Endothelial cell of umbilical vein (primary cell): ENCODE measurements around the gene AGPAT1. TPM values are rescaled to one million over a fixed set of nuclear protein-coding genes. Genes with fewer than 3 reads are reported as not detected.

Source experiments
- BruUV-seq: library from RNA; stranded (reverse); fragments of 400-500 nt; replicated peaks from 2 replicates; lab custom pipeline; 2021; lab: Mats Ljungman, UMichigan
- CTCF ChIA-PET: fragments of 300-600, 350-600 bp; sonication (Branson Sonifier 250); formaldehyde crosslinking; loops from one replicate; lab custom pipeline; 2021; ENCODE audit warnings: antibody characterized with exemption, inconsistent platforms; lab: Charles Lee
- POLR2A ChIA-PET: fragments of 300-600, 350-600 bp; sonication (Branson Sonifier 250); formaldehyde crosslinking; loops from one replicate; lab custom pipeline; 2021; ENCODE audit warnings: antibody characterized with exemption, inconsistent platforms; lab: Charles Lee
- DNase-seq: peaks from one replicate; pipeline ENCODE4 v3.0.0-alpha.2; 2011; ENCODE audit warnings: low read depth, low spot score
- FAIRE-seq: peaks from 2 replicates; lab custom pipeline; 2011; peaks lifted over from hg19 to GRCh38; lab: Jason Lieb, UNC
- H2AFZ ChIP-seq: 2 replicates; pipeline ENCODE4 v1.6.0; 2012; ENCODE audit warnings: low read depth, low read length, control low read depth, inconsistent platforms
- H3K27ac ChIP-seq: 2 replicates; pipeline ENCODE4 v1.5.1; 2011; ENCODE audit warnings: low read depth, mild to moderate bottlenecking, control low read depth, low read length, moderate library complexity; ENCODE audit not compliant: insufficient read depth
- H3K27me3 ChIP-seq, 2 experiments: 2 replicates each; pipeline versions ENCODE4 v1.6.0 to v1.6.1; 2011; ENCODE audit warnings: low read length in 2 of 2, mixed read lengths in 1 of 2; ENCODE audit not compliant: control insufficient read depth in 2 of 2, insufficient read depth in 2 of 2
- H3K36me3 ChIP-seq, 2 experiments: 2 replicates in 1 of 2; 3 replicates in 1 of 2; pipeline ENCODE4 v1.5.1; 2011; ENCODE audit warnings: low read length in 2 of 2, mild to moderate bottlenecking in 1 of 2, moderate library complexity in 1 of 2; ENCODE audit not compliant: control insufficient read depth in 2 of 2, insufficient read depth in 2 of 2; ENCODE audit errors: extremely low read depth in 1 of 2
- H3K4me1 ChIP-seq: 3 replicates; pipeline ENCODE4 v1.5.1; 2011; ENCODE audit warnings: mild to moderate bottlenecking, low read length; ENCODE audit not compliant: control insufficient read depth, insufficient read depth; ENCODE audit errors: extremely low read depth
- H3K4me2 ChIP-seq: 2 replicates; pipeline ENCODE4 v1.6.1; 2011; ENCODE audit warnings: low read length, control low read depth, mixed read lengths; ENCODE audit not compliant: insufficient read depth
- H3K4me3 ChIP-seq, 3 experiments: fragments of 200-600 bp in 1 of 3; sonication (generic), shearing (Covaris generic) in 1 of 3; replicated peaks in 1 of 3; 2 replicates each; pipeline ENCODE4 v1.5.1; 2011 to 2016; ENCODE audit warnings: control low read depth in 3 of 3, low read length in 3 of 3, mild to moderate bottlenecking in 2 of 3, inconsistent platforms in 1 of 3, low read depth in 1 of 3, moderate library complexity in 1 of 3; ENCODE audit not compliant: insufficient read depth in 1 of 3
- H3K79me2 ChIP-seq: 2 replicates; pipeline ENCODE4 v1.6.0; 2012; ENCODE audit warnings: low read length, inconsistent platforms; ENCODE audit not compliant: control insufficient read depth, insufficient read depth
- H3K9ac ChIP-seq: replicated peaks from 2 replicates; pipeline ENCODE3; 2011; ENCODE audit warnings: low read length, control low read depth; ENCODE audit not compliant: insufficient read depth; ENCODE audit errors: extremely low read depth
- H3K9me1 ChIP-seq: replicated peaks from 3 replicates; pipeline ENCODE4 v1.6.0; 2011; ENCODE audit warnings: mild to moderate bottlenecking, low read length; ENCODE audit not compliant: control insufficient read depth, insufficient read depth; ENCODE audit errors: extremely low read depth
- H3K9me3 ChIP-seq: replicated peaks from 2 replicates; pipeline ENCODE4 v1.5.1; 2012; ENCODE audit warnings: low read length, inconsistent platforms; ENCODE audit not compliant: control insufficient read depth, insufficient read depth
- H4K20me1 ChIP-seq: replicated peaks from 2 replicates; pipeline ENCODE3; 2011; ENCODE audit warnings: mild to moderate bottlenecking, low read length; ENCODE audit not compliant: control insufficient read depth, insufficient read depth; ENCODE audit errors: extremely low read depth
- CTCF ChIP-seq, 2 donors: IDR thresholded peaks; 1 replicate in 1 of 2; 2 replicates in 1 of 2; pipeline ENCODE4 v1.5.1; 2011; ENCODE audit warnings: low read length in 2 of 2, mild to moderate bottlenecking in 2 of 2, moderate library complexity in 2 of 2, control low read depth in 1 of 2, inconsistent platforms in 1 of 2, low read depth in 1 of 2; ENCODE audit not compliant: insufficient read depth in 1 of 2; ENCODE audit errors: extremely low read depth in 1 of 2
- EZH2 ChIP-seq: IDR thresholded peaks from 2 replicates; pipeline ENCODE4 v1.6.1; 2012; ENCODE audit warnings: borderline replicate concordance, low read depth, mild to moderate bottlenecking, moderate library complexity, low read length, inconsistent platforms; ENCODE audit not compliant: severe bottlenecking
- FOS ChIP-seq: IDR thresholded peaks from 2 replicates; pipeline ENCODE4 v1.6.1; 2011; ENCODE audit warnings: mild to moderate bottlenecking, low read length, moderate library complexity, borderline replicate concordance; ENCODE audit not compliant: insufficient read depth
- GATA2 ChIP-seq: IDR thresholded peaks from 2 replicates; pipeline ENCODE4 v1.7.0; 2011; ENCODE audit warnings: low read depth, mild to moderate bottlenecking, moderate library complexity, mixed read lengths, low read length; ENCODE audit not compliant: insufficient read length, insufficient read depth
- JUN ChIP-seq: IDR thresholded peaks from 2 replicates; pipeline ENCODE4 v1.6.1; 2011; ENCODE audit warnings: borderline replicate concordance, low read depth; ENCODE audit not compliant: insufficient read length, insufficient read depth
- MAX ChIP-seq: IDR thresholded peaks from 2 replicates; pipeline ENCODE4 v1.6.1; 2011; ENCODE audit not compliant: insufficient read depth, insufficient read length
- MYC ChIP-seq: IDR thresholded peaks from one replicate; pipeline ENCODE4 v1.6.1; 2011; ENCODE audit warnings: mild to moderate bottlenecking, low read depth, low read length
- POLR2A ChIP-seq: IDR thresholded peaks from 2 replicates; pipeline ENCODE4 v1.6.1; 2012; ENCODE audit warnings: low read depth, mild to moderate bottlenecking, control low read depth, low read length
- POLR2AphosphoS5 ChIP-seq: IDR thresholded peaks from 2 replicates; pipeline ENCODE4 v1.6.1; 2012; ENCODE audit warnings: low read depth, mild to moderate bottlenecking, control low read depth, low read length, moderate library complexity; ENCODE audit not compliant: insufficient read depth
- dilution Hi-C: fragments of 300-500 bp; cut with MboI; formaldehyde crosslinking; loops from one replicate; pipeline ENCODE4 v1.15.0; 2019; ENCODE audit warnings: low sequenced_read_pairs; ENCODE audit not compliant: extremely low pct_ligation_motif_present
- intact Hi-C: fragments of 100-400 bp; cut with micrococcal nuclease; formaldehyde crosslinking; loops from one replicate; pipeline ENCODE4 v1.10.0; 2022
- polyA plus RNA-seq, 4 experiments: library from polyadenylated mRNA; depleted of rRNA in 3 of 4; stranded (reverse) in 3 of 4; unstranded in 1 of 4; fragments of >200 nt; gene quantifications; 2 replicates each; pipeline versions ENCODE4 v1.2.1 to v1.2.3, GENCODE V29; 2011 to 2012; ENCODE audit warnings: missing spikeins in 1 of 4
- total RNA-seq: library from RNA; stranded (reverse); gene quantifications from 2 replicates; pipeline ENCODE4 v1.2.3, GENCODE V29; 2021

The AGPAT1 gene
- total and polyA plus RNA-seq, 2 donors (not counting 3 experiments of a cell fraction or from before 2014, with no cell fraction given) = 38.4 to 132 TPM

GRCh38 chr6:32146687-32147086, 29.2 kb downstream of the AGPAT1 start:
- ChIA-PET POLR2A (no interaction called here), CTCF (interaction anchor here (2.8 kb wide), 1 partner anchor 28 kb away, joined by 12 read pairs; no protein-coding TSS in a partner anchor)
- no TSS peak for BruUV-seq
- Histone ChIP-seq H3K9me3 (no peaks in the 10 kb centered on the region), H3K9ac (no peak overlapping the region), H3K27ac (no peak overlapping the region), H2AFZ (no peak overlapping the region), H3K4me3 (no peak overlapping the region), H3K36me3 (no peaks in the 10 kb centered on the region), H3K9me1 (no peaks in the 10 kb centered on the region), H4K20me1 (no peaks in the 10 kb centered on the region), H3K4me2 (no peak overlapping the region), H3K79me2 (no peaks in the 10 kb centered on the region), H3K27me3 (peaks cover 20 to 28% of the 10 kb centered on the region in 2 experiments), H3K4me1 (peaks cover 3% of the 10 kb centered on the region)
- dilution Hi-C loops (no loop called here), intact Hi-C loops (no loop called here)
- DNase-seq (no peak), FAIRE-seq (no peak)
- TF ChIP-seq JUN (no peak), GATA2 (no peak), POLR2AphosphoS5 (no peak), MYC (no peak), EZH2 (no peak), FOS (no peak), CTCF (IDR thresholded peaks at IDR 0.05; ENCODE audit: extremely low read depth in 1 of 2, insufficient read depth in 1 of 2, low read depth in 1 of 2, low read length in 2 of 2) (no peak), MAX (no peak), POLR2A (no peak)
